Natural killer cell (primary cell): ENCODE measurements around the gene EVC. TPM values are rescaled to one million over a fixed set of nuclear protein-coding genes. Genes with fewer than 3 reads are reported as not detected.

Experiments
- ATAC-seq, 3 donors: fragments of 150-1000 bp in 2 of 3; fragments of 200-7000 bp in 1 of 3; cut with Tn5 transposase; 1 replicate in 1 of 3; 2 replicates in 2 of 3; pipeline ENCODE4 v1.10.0; 2021; ENCODE audit warnings: mild to moderate bottlenecking in 2 of 3, moderate library complexity in 2 of 3
- DNase-seq, 2 donors: peaks; one replicate each; pipeline versions ENCODE4 v3.0.0 to v3.0.0-alpha.2; 2013 to 2021; ENCODE audit warnings: mixed read lengths in 1 of 2
- H3K27ac ChIP-seq: one replicate; pipeline ENCODE4 v1.5.1; 2013; ENCODE audit warnings: mild to moderate bottlenecking, low read length
- H3K27me3 ChIP-seq: one replicate; pipeline ENCODE4 v1.6.1; 2013; ENCODE audit warnings: low read length; ENCODE audit not compliant: control insufficient read depth, insufficient read depth
- H3K36me3 ChIP-seq: one replicate; pipeline ENCODE4 v1.6.1; 2013; ENCODE audit warnings: low read length; ENCODE audit not compliant: control insufficient read depth, insufficient read depth
- H3K4me1 ChIP-seq: one replicate; pipeline ENCODE4 v1.6.1; 2013; ENCODE audit warnings: low read length; ENCODE audit not compliant: control insufficient read depth, insufficient read depth
- H3K4me3 ChIP-seq: one replicate; pipeline ENCODE4 v1.5.1; 2013; ENCODE audit warnings: low read length
- H3K9me3 ChIP-seq: one replicate; pipeline ENCODE4 v1.6.1; 2013; ENCODE audit warnings: low read length; ENCODE audit not compliant: control insufficient read depth, insufficient read depth
- H3K27ac Mint-ChIP-seq, 2 donors: one replicate each; pipeline ENCODE4 v1.8.0; 2022; ENCODE audit warnings: mild to moderate bottlenecking in 2 of 2, mixed read lengths in 2 of 2, moderate library complexity in 1 of 2
- H3K27me3 Mint-ChIP-seq, 2 donors: one replicate each; pipeline ENCODE4 v1.8.0; 2022; ENCODE audit warnings: low read depth in 2 of 2, mixed read lengths in 2 of 2
- H3K36me3 Mint-ChIP-seq: one replicate; pipeline ENCODE4 v1.8.0; 2022; ENCODE audit warnings: mixed read lengths
- H3K4me1 Mint-ChIP-seq, 2 donors: one replicate each; pipeline ENCODE4 v1.8.0; 2022; ENCODE audit warnings: mixed read lengths in 2 of 2
- H3K4me3 Mint-ChIP-seq: one replicate; pipeline ENCODE4 v1.8.0; 2022; ENCODE audit warnings: mild to moderate bottlenecking, moderate library complexity, mixed read lengths
- H3K9me3 Mint-ChIP-seq, 2 donors: one replicate each; pipeline ENCODE4 v1.8.0; 2022; ENCODE audit warnings: mixed read lengths in 2 of 2
- WGBS: methylation state at CpG from one replicate; pipeline ENCODE4 v1.1.7; 2013; ENCODE audit warnings: missing lambda C conversion rate; ENCODE audit not compliant: insufficient coverage; 5-methylcytosine and 5-hydroxymethylcytosine counted together
- intact Hi-C: fragments of 100-400 bp; cut with micrococcal nuclease; formaldehyde crosslinking; loops from one replicate; pipeline ENCODE4 v1.14.2; 2022
- total RNA-seq, 4 donors: library from RNA; stranded (reverse); fragments of 120-200 nt in 1 of 4; gene quantifications; one replicate each; pipeline versions ENCODE4 v1.2.3 to v1.2.4, GENCODE V29; 2013 to 2022
- TF ChIP-seq, protein P1 (sequence below): fragments of 200-600 bp; IDR thresholded peaks from one replicate; pipeline ENCODE4 v1.8.0; 2022; ENCODE audit warnings: antibody characterized with exemption

Gene EVC
- total RNA-seq, 3 donors from 2014 or later (not counting 1 experiment from before 2014, with no cell fraction given) = 0.18 to 2.9 (median 0.42) TPM

DNA sequence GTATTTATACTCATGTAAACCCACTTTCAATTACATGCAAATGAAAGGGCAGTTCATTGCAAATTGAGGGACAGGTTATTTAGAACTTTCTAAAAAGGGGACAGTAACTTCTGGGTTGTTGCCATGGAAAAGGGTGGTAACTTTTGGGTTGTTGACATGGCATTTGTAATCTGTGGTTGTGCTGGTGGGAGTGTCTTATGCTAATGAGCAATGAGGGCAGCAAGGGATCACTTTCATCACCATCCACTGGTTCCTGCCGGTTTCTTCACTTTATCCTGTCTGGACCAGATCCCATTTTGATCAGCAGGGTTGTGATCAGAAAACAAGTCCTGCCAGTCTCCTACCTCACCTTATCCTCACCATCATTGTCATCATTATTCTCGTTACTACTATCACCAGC lies 32.0 kb downstream of the EVC start:
- DNase-seq (no peak), ATAC-seq (no peak)
- 89% methylated on average over 2 of the region's 2 CpGs for WGBS
- no peaks in the 10 kb centered on the region for H3K9me3 ChIP-seq
- Mint-ChIP-seq H3K27ac (no peak overlapping the region), H3K36me3 (no peaks in the 10 kb centered on the region), H3K9me3 (no peaks in the 10 kb centered on the region), H3K4me3 (no peak overlapping the region), H3K27me3 (peaks cover 0 to 2% of the 10 kb centered on the region in 2 donors), H3K4me1 (no peaks in the 10 kb centered on the region)
- intact Hi-C loops = no loop called here
- TF ChIP-seq, protein P1, sequence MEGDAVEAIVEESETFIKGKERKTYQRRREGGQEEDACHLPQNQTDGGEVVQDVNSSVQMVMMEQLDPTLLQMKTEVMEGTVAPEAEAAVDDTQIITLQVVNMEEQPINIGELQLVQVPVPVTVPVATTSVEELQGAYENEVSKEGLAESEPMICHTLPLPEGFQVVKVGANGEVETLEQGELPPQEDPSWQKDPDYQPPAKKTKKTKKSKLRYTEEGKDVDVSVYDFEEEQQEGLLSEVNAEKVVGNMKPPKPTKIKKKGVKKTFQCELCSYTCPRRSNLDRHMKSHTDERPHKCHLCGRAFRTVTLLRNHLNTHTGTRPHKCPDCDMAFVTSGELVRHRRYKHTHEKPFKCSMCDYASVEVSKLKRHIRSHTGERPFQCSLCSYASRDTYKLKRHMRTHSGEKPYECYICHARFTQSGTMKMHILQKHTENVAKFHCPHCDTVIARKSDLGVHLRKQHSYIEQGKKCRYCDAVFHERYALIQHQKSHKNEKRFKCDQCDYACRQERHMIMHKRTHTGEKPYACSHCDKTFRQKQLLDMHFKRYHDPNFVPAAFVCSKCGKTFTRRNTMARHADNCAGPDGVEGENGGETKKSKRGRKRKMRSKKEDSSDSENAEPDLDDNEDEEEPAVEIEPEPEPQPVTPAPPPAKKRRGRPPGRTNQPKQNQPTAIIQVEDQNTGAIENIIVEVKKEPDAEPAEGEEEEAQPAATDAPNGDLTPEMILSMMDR = no peak
- no peak overlapping the region for H3K4me3 ChIP-seq
- no peaks in the 10 kb centered on the region for H3K27me3 ChIP-seq
- H3K36me3 ChIP-seq = no peaks in the 10 kb centered on the region
- no peaks in the 10 kb centered on the region for H3K4me1 ChIP-seq
- H3K27ac ChIP-seq = no peak overlapping the region

DNA sequence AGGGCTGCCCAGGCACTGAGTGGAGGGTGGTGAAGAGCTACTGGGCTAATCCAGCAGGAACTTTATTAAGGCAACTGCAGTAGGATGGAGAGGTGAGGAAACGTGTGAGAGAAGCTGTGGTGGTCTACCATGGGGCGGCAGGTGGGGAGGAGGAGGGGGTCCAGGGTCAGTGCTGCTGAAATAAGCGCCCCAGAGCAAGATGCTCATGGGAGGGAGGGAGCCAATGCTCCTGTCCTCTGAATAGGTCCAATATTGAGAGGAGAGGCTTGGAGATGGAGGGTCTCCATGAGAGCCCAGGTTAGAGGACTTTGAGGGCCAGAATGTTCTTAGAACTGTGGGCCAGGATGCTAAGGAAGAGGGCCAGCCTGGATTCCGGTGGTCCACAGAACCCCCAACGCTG lies 35.2 kb downstream of the EVC start:
- Mint-ChIP-seq H3K36me3 (no peaks in the 10 kb centered on the region), H3K27ac (no peak overlapping the region), H3K27me3 (peaks cover 0 to 2% of the 10 kb centered on the region in 2 donors), H3K9me3 (no peaks in the 10 kb centered on the region), H3K4me1 (no peaks in the 10 kb centered on the region), H3K4me3 (no peak overlapping the region)
- H3K36me3 ChIP-seq = no peaks in the 10 kb centered on the region
- DNase-seq (no peak), ATAC-seq (no peak)
- TF ChIP-seq, protein P1 = no peak
- H3K4me3 ChIP-seq = no peak overlapping the region
- H3K9me3 ChIP-seq = no peaks in the 10 kb centered on the region
- intact Hi-C loops = no loop called here
- H3K27me3 ChIP-seq = no peaks in the 10 kb centered on the region
- 84% methylated on average over 5 of the region's 5 CpGs for WGBS
- H3K4me1 ChIP-seq = no peaks in the 10 kb centered on the region
- no peak overlapping the region for H3K27ac ChIP-seq

DNA sequence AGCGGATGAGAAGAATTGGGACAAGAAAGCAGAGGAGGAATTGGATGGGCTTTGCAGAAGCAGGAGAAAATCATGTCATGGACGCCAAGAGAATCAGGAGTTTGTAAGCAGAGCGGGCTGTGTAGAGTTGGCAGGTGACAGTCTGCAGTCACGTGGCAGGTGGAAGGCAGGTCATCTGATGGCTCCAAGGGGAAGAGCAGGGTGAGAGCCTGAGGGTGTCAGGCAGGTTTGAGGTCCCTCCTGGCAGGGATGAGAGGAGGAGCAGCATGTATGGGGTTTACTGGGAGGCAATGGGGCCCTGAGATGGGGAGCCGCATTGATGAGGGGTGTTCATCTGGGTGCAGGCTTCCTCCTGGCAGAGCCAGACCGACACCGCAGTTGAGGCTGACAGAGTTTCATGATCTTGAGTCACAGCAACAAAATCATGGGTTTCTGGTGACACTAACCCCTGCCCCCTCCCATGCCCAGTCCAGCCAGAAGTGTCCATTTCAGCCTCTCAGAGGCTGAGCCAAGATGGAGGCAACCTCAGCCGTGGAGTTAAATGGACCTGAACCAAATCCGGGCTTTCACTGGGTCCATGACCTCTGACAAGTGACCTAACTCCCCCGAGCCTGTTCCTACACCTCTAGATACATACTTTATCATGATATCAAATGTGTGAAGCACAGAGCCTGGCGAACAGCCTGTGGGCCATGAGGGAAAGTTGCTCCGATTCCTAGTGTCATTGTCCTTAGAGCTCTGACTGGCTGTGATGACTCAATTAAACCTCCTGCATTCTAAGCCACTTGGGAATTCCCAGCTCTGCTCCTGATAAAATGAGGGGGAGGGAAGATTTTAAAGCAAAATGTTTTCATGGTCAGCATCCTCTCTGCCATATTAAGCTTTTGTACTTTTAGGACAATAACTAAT lies 36.1 kb downstream of the EVC start:
- no peaks in the 10 kb centered on the region for H3K36me3 Mint-ChIP-seq
- Histone ChIP-seq H3K36me3 (no peaks in the 10 kb centered on the region), H3K27me3 (no peaks in the 10 kb centered on the region), H3K4me3 (no peak overlapping the region), H3K27ac (no peak overlapping the region), H3K9me3 (no peaks in the 10 kb centered on the region), H3K4me1 (no peaks in the 10 kb centered on the region)
- TF ChIP-seq, protein P1 = no peak
- peaks cover 0 to 2% of the 10 kb centered on the region in 2 donors for H3K27me3 Mint-ChIP-seq
- no peaks in the 10 kb centered on the region for H3K9me3 Mint-ChIP-seq
- no peak overlapping the region for H3K4me3 Mint-ChIP-seq
- no peak for ATAC-seq
- H3K4me1 Mint-ChIP-seq = no peaks in the 10 kb centered on the region
- intact Hi-C loops = no loop called here
- DNase-seq = no peak
- WGBS = 82% methylated on average over 12 of the region's 12 CpGs
- no peak overlapping the region for H3K27ac Mint-ChIP-seq
